ENCODE measurements around the gene DACT3.

Gene DACT3

DNA sequence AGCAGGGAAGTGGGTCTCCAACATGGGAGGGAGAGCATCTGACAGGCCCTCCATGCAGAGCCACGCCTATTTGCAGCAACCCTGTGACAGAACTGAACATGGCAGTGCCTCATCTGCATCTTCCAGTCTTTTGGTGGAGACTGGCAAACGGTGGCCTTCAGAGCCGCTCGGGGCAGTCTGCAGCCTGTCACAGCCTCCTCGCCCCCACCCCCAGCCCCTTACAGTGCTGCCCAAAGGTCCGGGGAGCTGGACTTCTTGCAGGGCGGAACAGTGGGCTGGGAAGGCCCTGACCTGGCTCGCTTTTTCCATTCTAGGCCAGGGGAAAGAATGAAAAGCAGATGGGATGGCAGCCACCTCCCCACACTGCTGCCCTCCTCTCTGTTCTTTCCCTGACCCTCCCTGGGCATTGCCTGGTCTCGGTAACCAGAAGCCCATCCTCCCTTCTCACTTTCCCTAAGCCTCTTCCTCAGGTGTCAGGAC lies 57.2 kb downstream of the DACT3 start:
- TF ChIP-seq, protein P1, sequence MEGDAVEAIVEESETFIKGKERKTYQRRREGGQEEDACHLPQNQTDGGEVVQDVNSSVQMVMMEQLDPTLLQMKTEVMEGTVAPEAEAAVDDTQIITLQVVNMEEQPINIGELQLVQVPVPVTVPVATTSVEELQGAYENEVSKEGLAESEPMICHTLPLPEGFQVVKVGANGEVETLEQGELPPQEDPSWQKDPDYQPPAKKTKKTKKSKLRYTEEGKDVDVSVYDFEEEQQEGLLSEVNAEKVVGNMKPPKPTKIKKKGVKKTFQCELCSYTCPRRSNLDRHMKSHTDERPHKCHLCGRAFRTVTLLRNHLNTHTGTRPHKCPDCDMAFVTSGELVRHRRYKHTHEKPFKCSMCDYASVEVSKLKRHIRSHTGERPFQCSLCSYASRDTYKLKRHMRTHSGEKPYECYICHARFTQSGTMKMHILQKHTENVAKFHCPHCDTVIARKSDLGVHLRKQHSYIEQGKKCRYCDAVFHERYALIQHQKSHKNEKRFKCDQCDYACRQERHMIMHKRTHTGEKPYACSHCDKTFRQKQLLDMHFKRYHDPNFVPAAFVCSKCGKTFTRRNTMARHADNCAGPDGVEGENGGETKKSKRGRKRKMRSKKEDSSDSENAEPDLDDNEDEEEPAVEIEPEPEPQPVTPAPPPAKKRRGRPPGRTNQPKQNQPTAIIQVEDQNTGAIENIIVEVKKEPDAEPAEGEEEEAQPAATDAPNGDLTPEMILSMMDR (conservative IDR thresholded peaks at IDR 0.05) = no peak
- peak overlapping the region; percentile 99 for H3K27ac ChIP-seq

- peak overlapping the region; percentile 99 for H3K27ac ChIP-seq
- TF ChIP-seq, protein P1 (conservative IDR thresholded peaks at IDR 0.05) = no peak
Measured at GRCh38 chr19:46603195-46603637, 57.8 kb downstream of the DACT3 start.

- TF ChIP-seq, protein P1 (conservative IDR thresholded peaks at IDR 0.05) = no peak
- peak overlapping the region; percentile 99 for H3K27ac ChIP-seq
Measured at GRCh38 chr19:46602392-46603194, 58.4 kb downstream of the DACT3 start.

GRCh38 chr19:46601318-46602224 lies 59.4 kb downstream of the DACT3 start, which contains the start of gene CALM3:
TSS of gene CALM3 (plus strand) at chr19:46601330. CDS start at chr19:46601435, 105 bp downstream.
- peak within 1 kb of the TSS; percentile 99 for H3K27ac ChIP-seq
- TF ChIP-seq, protein P1 (conservative IDR thresholded peaks at IDR 0.05) = no peak

DNA sequence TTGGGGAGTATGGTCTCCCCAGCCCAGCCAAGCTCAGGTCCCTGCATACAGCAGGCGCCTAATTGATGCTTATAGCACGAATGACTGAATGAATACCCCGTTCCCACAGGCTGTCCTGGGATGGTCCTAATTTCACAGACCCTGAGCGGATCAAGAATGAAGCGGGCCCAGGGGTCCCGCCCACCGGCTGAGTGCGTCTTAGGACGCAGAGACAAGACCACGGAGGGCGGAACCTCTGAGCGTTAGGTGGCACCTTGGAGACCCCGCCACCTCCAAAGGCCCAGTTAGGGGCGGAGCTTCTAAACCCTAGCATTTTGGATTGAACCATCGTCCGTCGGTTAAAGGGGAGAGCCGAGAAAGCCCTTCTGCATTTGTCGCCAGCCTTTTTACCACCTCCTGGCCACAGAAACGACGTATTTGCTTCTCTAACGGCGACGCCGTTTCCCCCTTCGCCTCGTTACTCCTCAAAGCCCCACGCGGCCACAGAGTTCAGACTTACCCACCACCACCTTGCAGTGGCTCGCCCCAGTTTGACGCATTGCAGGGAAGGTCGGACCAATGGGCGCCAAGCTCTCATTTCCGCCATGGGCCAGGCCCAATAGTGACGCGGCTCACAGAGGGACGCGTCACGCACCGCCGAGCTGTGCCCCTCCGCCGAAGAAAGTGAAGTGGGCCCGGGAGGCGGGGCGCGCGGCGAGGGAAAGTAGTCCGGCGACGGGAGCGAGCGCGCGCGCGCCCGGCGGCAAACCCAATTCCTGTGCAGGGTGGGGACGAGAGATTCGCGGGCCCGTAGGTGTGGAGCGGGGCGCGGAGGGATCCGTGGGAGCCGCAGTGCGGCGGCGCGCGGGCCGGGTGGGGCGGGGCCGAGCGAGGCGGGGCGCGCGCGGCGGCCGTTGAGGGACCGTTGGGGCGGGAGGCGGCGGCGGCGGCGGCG lies 60.3 kb downstream of the DACT3 start:
- H3K27ac ChIP-seq = peak overlapping the region; percentile 99
- TF ChIP-seq, protein P1 (conservative IDR thresholded peaks at IDR 0.05) = no peak

GRCh38 chr19:46599716-46600373 lies 61.1 kb downstream of the DACT3 start:
- TF ChIP-seq, protein P1 (conservative IDR thresholded peaks at IDR 0.05) = no peak
- H3K27ac ChIP-seq = peak overlapping the region; percentile 99

All from VCaP (cell line).